Endothelial cell (in vitro differentiated cells): ENCODE data around the gene RABL6. TPM values are rescaled to one million over a fixed set of nuclear protein-coding genes. Genes with fewer than 3 reads are reported as not detected.
A peak's percentile ranks its signal among the peaks of the same experiment; 100 is the strongest.

ENCODE experiments used
- DNase-seq: peaks from one replicate; pipeline ENCODE4 v3.0.0; 2021; ENCODE audit warnings: low spot score
- H3K27ac Mint-ChIP-seq: one replicate; pipeline ENCODE4 v1.8.0; 2021; ENCODE audit warnings: mixed read lengths, inconsistent platforms; ENCODE audit not compliant: unreplicated experiment
- H3K27me3 Mint-ChIP-seq: one replicate; pipeline ENCODE4 v1.8.0; 2021; ENCODE audit warnings: mild to moderate bottlenecking, moderate library complexity, mixed read lengths, inconsistent platforms; ENCODE audit not compliant: unreplicated experiment
- H3K36me3 Mint-ChIP-seq: one replicate; pipeline ENCODE4 v1.8.0; 2021; ENCODE audit warnings: mild to moderate bottlenecking, low read depth, mixed read lengths, inconsistent platforms; ENCODE audit not compliant: unreplicated experiment
- H3K4me1 Mint-ChIP-seq: one replicate; pipeline ENCODE4 v1.8.0; 2021; ENCODE audit warnings: mild to moderate bottlenecking, mixed read lengths, inconsistent platforms; ENCODE audit not compliant: unreplicated experiment
- H3K4me3 Mint-ChIP-seq: one replicate; pipeline ENCODE4 v1.8.0; 2021; ENCODE audit warnings: mild to moderate bottlenecking, mixed read lengths, inconsistent platforms; ENCODE audit not compliant: unreplicated experiment
- H3K9me3 Mint-ChIP-seq: one replicate; pipeline ENCODE4 v1.8.0; 2021; ENCODE audit warnings: mixed read lengths, inconsistent platforms; ENCODE audit not compliant: unreplicated experiment
- total RNA-seq: library from RNA; stranded (reverse); fragmentation: NEBNext Ultra II Directional; extraction: Animal tissue kit (Norgen Biotek cat#: 25700); gene quantifications from one replicate; pipeline ENCODE4 v1.2.1, GENCODE V29; 2021; ENCODE audit not compliant: unreplicated experiment
- TF ChIP-seq, protein P1 (sequence below): fragments of 200-600 bp; sonication (generic); IDR thresholded peaks from one replicate; pipeline ENCODE4 v1.5.0; 2021; ENCODE audit warnings: antibody characterized with exemption; ENCODE audit not compliant: unreplicated experiment

RABL6 gene
- total RNA-seq, 1 donor from 2014 or later: 88.4 TPM

DNA sequence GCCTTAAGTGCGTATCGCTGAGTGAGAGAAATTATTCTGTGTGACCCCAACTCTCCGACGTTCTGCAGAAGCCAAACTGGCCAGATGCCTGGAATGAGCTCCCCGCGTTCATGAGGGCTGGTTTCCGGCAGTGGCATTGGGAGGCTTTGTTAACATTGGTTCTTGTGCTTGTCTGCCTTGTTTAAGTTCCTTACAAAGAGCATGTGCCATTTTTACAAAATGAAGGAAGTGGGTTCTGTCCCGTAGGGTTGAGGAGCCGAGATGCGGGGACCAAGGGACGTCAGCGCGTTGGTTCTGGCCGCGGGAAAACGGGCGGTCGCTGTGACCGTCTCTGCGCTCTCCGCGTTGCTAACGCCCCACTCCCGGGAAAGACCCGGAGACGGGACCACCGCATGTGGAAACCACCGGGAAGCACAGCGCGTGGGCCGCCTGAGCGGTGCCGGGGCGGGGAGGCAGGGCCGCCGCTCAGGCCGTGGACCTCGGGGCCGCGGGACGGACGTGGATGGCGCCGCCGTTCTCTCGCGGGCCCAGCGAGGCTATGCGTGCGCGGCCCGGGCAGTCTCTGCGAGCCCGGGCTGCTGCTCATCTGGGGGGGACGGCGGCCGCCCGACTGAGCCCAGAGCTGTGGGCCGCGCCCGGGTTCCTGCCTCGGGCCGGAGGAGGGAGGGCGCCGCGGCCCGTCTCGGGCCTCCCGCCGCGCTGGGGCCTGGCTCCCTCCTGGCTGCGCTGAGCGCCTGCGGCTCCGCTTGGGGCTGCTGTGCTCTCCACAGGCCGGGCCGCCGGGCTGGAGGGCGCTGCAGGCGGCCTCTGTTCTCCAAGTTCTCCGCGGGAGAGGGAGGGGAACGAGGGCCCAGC is 13.4 kb downstream of the RABL6 start:
- DNase-seq: peak; percentile 47
- peak overlapping the region; percentile 89 for H3K4me3 Mint-ChIP-seq
- H3K27me3 Mint-ChIP-seq: peaks cover 10% of the 10 kb centered on the region
- peaks cover 7% of the 10 kb centered on the region for H3K4me1 Mint-ChIP-seq
- TF ChIP-seq, protein P1, sequence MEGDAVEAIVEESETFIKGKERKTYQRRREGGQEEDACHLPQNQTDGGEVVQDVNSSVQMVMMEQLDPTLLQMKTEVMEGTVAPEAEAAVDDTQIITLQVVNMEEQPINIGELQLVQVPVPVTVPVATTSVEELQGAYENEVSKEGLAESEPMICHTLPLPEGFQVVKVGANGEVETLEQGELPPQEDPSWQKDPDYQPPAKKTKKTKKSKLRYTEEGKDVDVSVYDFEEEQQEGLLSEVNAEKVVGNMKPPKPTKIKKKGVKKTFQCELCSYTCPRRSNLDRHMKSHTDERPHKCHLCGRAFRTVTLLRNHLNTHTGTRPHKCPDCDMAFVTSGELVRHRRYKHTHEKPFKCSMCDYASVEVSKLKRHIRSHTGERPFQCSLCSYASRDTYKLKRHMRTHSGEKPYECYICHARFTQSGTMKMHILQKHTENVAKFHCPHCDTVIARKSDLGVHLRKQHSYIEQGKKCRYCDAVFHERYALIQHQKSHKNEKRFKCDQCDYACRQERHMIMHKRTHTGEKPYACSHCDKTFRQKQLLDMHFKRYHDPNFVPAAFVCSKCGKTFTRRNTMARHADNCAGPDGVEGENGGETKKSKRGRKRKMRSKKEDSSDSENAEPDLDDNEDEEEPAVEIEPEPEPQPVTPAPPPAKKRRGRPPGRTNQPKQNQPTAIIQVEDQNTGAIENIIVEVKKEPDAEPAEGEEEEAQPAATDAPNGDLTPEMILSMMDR: no peak
- H3K36me3 Mint-ChIP-seq: peaks cover 12% of the 10 kb centered on the region
- H3K9me3 Mint-ChIP-seq: no peaks in the 10 kb centered on the region
- no peak overlapping the region for H3K27ac Mint-ChIP-seq

DNA sequence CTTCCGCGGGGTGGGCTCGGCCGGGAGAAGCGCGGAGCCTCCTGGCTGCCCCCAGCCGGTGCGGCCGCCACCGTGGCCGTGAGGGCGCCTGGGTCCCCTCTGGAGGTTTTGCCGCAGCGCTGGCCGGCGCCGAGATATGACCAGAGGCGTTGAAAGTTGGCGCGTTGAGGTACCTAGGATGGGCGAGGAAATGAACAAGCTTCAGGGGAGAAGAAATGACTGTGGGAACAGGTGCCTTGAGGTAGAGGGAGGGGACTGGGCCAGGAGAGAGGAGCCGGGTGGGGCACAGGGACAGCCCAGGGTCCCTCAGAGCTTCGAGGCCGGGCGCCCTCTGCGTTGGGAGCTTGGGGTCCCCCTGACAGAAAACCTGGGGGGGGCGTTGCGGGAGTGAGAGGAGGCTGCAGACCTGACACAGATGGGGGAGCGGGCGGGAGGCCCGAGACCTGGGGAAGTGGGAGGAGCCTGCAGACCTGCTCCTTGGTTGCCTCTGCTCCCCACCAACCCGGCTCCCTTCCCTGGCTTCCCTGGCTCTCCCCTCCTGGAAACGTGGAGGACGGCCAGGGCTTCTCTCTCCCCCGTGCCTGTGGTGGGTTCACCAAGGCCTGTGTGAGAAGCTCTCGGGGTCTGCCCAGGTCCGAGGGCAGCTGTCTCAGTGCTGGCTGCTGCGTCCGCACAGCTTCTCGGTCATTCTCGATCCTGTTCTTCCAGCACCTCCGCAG is 14.2 kb downstream of the RABL6 start:
- no peak overlapping the region for H3K4me3 Mint-ChIP-seq
- TF ChIP-seq, protein P1: no peak
- no peak overlapping the region for H3K27ac Mint-ChIP-seq

DNA sequence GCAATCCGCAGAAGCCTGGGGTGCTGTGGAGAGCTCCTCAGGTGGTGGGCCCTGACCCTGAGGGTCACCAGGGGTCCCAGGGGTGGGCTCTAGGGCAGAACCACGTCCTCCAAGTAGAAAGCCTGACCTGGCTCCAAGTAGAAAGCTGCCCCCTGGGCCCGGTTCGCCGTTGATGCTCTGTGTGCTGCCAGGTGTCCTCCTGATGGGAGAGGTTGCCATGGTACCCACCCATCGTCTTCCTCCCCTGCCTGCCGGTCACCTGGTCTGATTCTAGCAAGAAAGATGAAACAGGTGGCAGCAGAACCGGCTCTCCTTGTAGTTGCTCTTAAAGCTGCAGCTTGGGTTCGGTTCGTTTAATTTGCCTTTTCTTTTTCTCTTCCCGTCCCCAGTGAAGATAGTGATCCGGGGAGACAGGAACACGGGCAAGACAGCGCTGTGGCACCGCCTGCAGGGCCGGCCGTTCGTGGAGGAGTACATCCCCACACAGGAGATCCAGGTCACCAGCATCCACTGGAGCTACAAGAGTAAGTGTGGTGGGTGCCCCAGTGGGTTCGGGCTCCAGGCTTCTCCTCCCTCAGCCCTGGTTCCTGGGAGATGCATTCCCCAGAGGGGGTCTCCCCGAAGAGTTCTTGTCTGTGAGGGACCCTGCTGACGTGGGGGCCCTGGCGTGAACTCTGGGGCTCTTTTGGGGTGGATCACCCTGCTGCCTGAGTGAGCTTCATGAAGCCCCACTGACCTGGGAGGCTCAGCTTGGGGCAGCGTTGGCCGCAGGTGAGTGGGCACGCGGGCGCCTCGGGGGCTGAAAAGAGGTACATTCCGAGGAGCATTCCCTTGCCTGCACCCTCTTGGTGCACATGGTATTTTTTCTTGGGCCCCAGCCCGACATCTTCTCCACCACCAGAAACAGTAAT is 15.6 kb downstream of the RABL6 start:
- Mint-ChIP-seq H3K4me1 (peaks cover 7% of the 10 kb centered on the region), H3K27ac (no peak overlapping the region), H3K4me3 (no peak overlapping the region), H3K27me3 (peaks cover 10% of the 10 kb centered on the region), H3K9me3 (no peaks in the 10 kb centered on the region), H3K36me3 (peaks cover 5% of the 10 kb centered on the region)
- TF ChIP-seq, protein P1: no peak
- DNase-seq: no peak

More for the DNA sequence above, 14.2 kb downstream of the RABL6 start:
- peaks cover 7% of the 10 kb centered on the region for H3K36me3 Mint-ChIP-seq
- peaks cover 10% of the 10 kb centered on the region for H3K27me3 Mint-ChIP-seq
- peaks cover 7% of the 10 kb centered on the region for H3K4me1 Mint-ChIP-seq
- H3K9me3 Mint-ChIP-seq: no peaks in the 10 kb centered on the region
- DNase-seq: no peak

DNA sequence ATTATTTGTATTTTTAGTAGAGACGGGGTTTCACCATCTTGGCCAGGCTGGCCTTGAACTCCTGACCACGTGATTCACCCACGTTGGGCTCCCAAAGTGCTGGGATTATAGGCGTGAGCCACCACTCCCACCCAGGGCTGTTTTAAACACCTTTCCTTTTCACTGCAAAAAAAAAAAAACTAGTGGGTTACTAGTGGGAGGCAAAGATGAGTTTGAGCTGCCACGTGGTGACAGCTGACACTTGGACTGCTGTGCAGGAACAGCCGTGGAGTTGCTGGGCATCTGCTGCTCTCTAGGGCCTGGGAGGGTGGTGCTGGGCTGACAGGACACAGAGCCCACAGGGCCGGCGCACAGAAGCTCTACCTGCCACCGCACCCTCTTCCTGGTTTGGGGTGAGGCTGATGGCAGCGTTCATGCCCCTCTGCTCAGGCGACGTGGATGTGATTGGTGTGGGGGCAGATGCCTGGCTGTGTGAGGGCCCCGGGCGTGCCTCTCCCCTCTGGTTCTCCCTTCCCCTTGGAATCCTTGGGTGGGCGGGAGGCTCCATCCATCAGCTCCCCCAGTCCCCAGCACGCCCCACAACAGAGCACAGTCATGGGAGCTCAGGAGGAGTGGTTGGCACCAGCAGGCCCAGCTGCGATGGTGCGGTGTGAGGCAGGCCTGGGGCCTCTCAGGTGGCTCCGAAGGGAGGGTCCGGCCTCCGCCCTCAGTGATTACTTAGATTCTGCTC is 16.9 kb downstream of the RABL6 start:
- Mint-ChIP-seq H3K4me3 (no peak overlapping the region), H3K27ac (no peak overlapping the region)
- TF ChIP-seq, protein P1: no peak

More for the DNA sequence above, 16.9 kb downstream of the RABL6 start:
- no peak for DNase-seq
- Mint-ChIP-seq H3K27me3 (peaks cover 9% of the 10 kb centered on the region), H3K4me1 (peaks cover 7% of the 10 kb centered on the region), H3K36me3 (peaks cover 5% of the 10 kb centered on the region), H3K9me3 (no peaks in the 10 kb centered on the region)
